ENCODE measurements around the gene ZNF101.

DNA sequence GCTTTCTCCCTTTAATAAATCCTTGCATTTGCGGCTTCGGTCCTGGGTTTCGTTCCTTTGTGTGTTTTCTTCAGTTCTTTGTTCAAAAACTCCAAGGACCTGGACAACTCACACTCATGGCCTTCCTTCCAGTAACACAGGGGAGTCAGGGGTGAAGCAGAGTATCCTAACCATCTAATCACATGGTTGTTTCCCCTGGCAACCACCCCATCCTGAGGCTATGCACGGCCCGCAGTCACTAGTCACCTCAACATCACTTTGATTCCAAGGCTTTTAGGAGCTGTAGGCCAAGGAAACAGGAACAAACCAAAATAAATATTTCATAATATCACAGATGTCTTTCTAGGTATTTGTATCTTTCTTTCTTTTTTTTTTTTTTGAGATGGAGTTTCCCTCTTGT lies 28.9 kb downstream of the ZNF101 start:
- TF ChIP-seq, protein P1, sequence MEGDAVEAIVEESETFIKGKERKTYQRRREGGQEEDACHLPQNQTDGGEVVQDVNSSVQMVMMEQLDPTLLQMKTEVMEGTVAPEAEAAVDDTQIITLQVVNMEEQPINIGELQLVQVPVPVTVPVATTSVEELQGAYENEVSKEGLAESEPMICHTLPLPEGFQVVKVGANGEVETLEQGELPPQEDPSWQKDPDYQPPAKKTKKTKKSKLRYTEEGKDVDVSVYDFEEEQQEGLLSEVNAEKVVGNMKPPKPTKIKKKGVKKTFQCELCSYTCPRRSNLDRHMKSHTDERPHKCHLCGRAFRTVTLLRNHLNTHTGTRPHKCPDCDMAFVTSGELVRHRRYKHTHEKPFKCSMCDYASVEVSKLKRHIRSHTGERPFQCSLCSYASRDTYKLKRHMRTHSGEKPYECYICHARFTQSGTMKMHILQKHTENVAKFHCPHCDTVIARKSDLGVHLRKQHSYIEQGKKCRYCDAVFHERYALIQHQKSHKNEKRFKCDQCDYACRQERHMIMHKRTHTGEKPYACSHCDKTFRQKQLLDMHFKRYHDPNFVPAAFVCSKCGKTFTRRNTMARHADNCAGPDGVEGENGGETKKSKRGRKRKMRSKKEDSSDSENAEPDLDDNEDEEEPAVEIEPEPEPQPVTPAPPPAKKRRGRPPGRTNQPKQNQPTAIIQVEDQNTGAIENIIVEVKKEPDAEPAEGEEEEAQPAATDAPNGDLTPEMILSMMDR (optimal IDR thresholded peaks at IDR 0.05 in 1 of 3, IDR thresholded peaks at IDR 0.05 in 1 of 3, conservative IDR thresholded peaks at IDR 0.05 in 1 of 3; ENCODE audit: extremely low read depth in 1 of 3, insufficient read depth in 2 of 3, low read length in 3 of 3) = no peak
- TF ChIP-seq EZH2 (IDR thresholded peaks at IDR 0.05; ENCODE audit: low read length) = no peak
